GM12878 (cell line): ENCODE data around the gene BAG3.

Source experiments
- NKRF ChIP-seq: fragments of 450-650 bp; conservative IDR thresholded peaks from 2 replicates; pipeline ENCODE4 v1.6.1; 2017; ENCODE audit warnings: mild to moderate bottlenecking, moderate library complexity
- POLR2A ChIP-seq: IDR thresholded peaks from 2 replicates; pipeline ENCODE4 v1.6.1; 2011; ENCODE audit warnings: low read depth, mild to moderate bottlenecking, low read length
- RELA ChIP-seq: fragments of 450-650 bp; IDR thresholded peaks from 2 replicates; pipeline ENCODE4 v1.8.0; 2014; ENCODE audit warnings: borderline replicate concordance; ENCODE audit not compliant: partially characterized antibody
- ZSCAN29 ChIP-seq: fragments of 450-650 bp; IDR thresholded peaks from 2 replicates; pipeline ENCODE4 v1.6.1; 2017; ENCODE audit warnings: mild to moderate bottlenecking, moderate library complexity

GRCh38 chr10:119701861-119702260, 50.7 kb downstream of the BAG3 start:
- no peak for TF ChIP-seq POLR2A
- TF ChIP-seq ZSCAN29: no peak
- no peak for TF ChIP-seq RELA
- no peak for TF ChIP-seq NKRF
